Measurements from ENCODE around the gene HMGCR.
"Not testable (repeated sequence)": the region's sequence is repeated elsewhere in the genome, so short reads cannot be mapped to it uniquely, and the experiment has no call there.

HMGCR gene

DNA sequence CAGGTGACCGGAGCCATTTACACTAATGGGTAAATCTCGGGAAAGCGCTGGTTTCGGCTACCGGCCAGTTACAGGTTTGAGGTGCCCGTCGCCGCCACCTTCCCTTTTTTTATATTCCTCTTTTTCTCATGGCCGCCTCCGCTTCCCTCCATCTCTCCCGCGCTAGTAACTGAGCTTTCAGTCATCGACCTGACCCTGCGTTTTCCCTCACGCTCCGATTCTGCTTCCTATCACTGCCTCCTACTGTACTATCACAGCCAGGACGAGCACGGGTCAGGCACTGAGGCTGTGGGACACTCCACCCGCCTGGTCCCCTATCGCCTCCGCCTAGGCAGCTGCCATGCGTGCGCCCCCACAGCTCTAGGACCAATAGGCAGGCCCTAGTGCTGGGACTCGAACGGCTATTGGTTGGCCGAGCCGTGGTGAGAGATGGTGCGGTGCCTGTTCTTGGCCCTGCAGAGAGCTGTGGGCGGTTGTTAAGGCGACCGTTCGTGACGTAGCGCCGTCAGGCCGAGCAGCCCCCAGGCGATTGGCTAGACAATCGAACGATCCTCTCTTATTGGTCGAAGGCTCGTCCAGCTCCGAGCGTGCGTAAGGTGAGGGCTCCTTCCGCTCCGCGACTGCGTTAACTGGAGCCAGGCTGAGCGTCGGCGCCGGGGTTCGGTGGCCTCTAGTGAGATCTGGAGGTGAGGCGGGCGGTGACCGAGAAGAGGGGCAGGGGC, at the start of gene HMGCR:
Gene HMGCR, plus strand, starts transcription at position 606 of the 722 bp plus-strand sequence. CDS start 5,386 bp downstream, outside the sequence.
- H3K36me3 Mint-ChIP-seq (ENCODE audit: low read depth), result peaks cover 16% of the 10 kb centered on the region
- H3K4me1 Mint-ChIP-seq (ENCODE audit: low read depth), result peaks cover 43% of the 10 kb centered on the region
- intact Hi-C loops (cut with micrococcal nuclease), result loop anchor here (1.0 to 5.0 kb wide), 3 partner anchors 18 to 176 kb away; partner anchors contain the start of genes CERT1 and POLK
- no peak within 1 kb of the TSS for H3K27ac Mint-ChIP-seq
- no peaks in the 10 kb centered on the region for H3K27me3 Mint-ChIP-seq
- H3K9me3 Mint-ChIP-seq, result peaks cover 9% of the 10 kb centered on the region
- H3K4me3 Mint-ChIP-seq, result no peak within 1 kb of the TSS

DNA sequence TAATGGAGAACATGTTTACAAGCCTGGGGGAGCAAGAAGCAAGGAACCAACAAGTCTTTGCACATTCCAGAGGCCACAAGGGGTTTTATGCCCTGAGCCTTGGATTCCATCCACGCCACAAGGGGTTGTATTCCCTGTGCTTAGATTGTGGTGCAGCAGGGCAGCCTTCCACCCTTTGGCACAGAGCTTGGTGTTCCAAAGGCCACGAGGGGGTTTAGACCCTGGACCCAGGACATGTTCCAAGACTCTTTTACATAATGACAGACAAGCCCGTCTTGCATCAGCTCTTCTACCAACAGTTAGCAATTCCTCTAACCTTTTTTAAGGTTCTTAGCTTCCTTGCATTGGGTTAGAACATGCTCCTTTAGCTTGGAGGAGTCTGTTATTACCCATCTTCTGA, 45.2 kb upstream of the HMGCR start:
- H3K4me1 Mint-ChIP-seq (ENCODE audit: low read depth); H3K27ac Mint-ChIP-seq; H3K36me3 Mint-ChIP-seq (ENCODE audit: low read depth); H3K4me3 Mint-ChIP-seq; H3K27me3 Mint-ChIP-seq; intact Hi-C loops (cut with micrococcal nuclease): not testable (repeated sequence)
- H3K9me3 Mint-ChIP-seq, result peaks cover 26% of the 10 kb centered on the region

DNA sequence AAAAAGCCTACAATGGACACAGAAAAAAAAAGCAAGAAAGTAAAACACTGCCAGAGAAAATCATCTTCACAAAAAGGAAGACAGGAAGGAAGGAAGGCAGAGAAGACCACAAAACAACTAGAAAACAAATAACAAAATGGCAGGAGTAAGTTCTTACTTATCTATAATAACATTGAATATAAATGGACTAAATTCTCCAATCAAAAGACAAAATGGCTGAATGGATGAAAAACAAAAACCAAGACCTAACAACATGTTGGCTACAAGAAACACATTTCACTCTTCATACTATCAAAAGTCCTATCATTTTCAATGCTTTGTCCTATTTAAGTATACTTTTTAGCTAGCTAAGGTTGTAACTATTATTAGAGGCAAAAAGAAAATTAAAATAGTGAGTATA, 36.9 kb upstream of the HMGCR start:
- intact Hi-C loops (cut with micrococcal nuclease), result no loop called here
- no peaks in the 10 kb centered on the region for H3K27me3 Mint-ChIP-seq
- no peak overlapping the region for H3K27ac Mint-ChIP-seq
- peaks cover 2% of the 10 kb centered on the region for H3K4me1 Mint-ChIP-seq (ENCODE audit: low read depth)
- H3K4me3 Mint-ChIP-seq, result no peak overlapping the region
- H3K36me3 Mint-ChIP-seq (ENCODE audit: low read depth), result no peaks in the 10 kb centered on the region
- peaks cover 12% of the 10 kb centered on the region for H3K9me3 Mint-ChIP-seq

DNA sequence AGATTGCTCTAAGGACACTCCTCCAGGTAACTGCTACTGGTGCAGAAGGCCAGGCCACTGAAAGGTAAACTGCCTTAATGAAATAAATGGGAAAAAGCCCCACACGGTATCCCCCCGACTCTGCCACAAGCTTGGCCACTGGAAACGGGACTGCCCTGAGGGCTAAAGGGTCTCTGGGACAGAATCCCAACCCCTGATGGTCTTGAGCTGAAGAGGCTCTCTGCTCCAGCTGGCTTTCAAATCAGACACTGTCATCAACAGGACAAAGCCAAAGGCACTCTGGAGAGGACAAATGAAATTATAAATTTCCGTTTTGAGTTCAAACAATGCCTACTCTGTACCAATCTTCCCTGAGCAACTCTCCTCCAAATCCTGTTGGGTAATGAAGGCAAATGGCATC, 33.6 kb upstream of the HMGCR start:
- intact Hi-C loops (cut with micrococcal nuclease), result no loop called here
- H3K4me3 Mint-ChIP-seq, result no peak overlapping the region
- no peak overlapping the region for H3K27ac Mint-ChIP-seq
- H3K9me3 Mint-ChIP-seq, result peaks cover 10% of the 10 kb centered on the region
- no peaks in the 10 kb centered on the region for H3K27me3 Mint-ChIP-seq
- peaks cover 10% of the 10 kb centered on the region for H3K4me1 Mint-ChIP-seq (ENCODE audit: low read depth)
- no peaks in the 10 kb centered on the region for H3K36me3 Mint-ChIP-seq (ENCODE audit: low read depth)

DNA sequence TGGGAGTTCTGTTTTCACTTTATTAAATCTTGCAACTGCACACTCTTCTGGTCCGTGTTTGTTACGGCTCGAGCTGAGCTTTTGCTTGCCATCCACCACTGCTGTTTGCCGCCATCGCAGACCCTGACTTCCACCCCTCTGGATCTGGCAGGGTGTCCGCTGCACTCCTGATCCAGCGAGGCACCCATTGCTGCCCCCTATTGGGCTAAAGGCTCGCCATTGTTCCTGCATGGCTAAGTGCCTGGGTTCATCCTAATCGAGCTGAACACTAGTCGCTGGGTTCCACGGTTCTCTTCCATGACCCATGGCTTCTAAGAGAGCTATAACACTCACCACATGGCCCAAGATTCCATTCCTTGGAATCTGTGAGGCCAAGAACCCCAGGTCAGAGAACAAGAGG, 32.5 kb upstream of the HMGCR start:
- H3K27ac Mint-ChIP-seq; H3K27me3 Mint-ChIP-seq; H3K9me3 Mint-ChIP-seq; H3K36me3 Mint-ChIP-seq (ENCODE audit: low read depth); intact Hi-C loops (cut with micrococcal nuclease); H3K4me3 Mint-ChIP-seq; H3K4me1 Mint-ChIP-seq (ENCODE audit: low read depth): not testable (repeated sequence)

DNA sequence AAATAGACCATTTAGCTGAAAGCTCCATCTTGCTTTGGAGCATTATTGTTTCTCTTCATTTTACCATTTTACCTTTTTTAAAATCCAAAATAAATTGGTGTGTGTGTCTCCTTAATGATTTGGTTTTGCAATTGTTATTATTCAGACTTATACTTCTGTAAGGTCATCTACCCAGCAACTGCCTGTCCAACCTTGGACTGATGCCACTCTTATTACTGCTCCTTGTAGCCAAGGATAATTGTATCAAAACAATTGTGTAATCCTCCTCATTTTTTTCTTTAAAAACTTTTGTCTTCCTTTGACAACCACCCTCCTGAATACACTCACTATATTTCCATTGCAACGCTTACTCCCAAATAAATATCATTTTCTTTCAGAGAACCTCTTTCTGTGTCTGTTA, 30.3 kb upstream of the HMGCR start:
- intact Hi-C loops (cut with micrococcal nuclease), result no loop called here
- Mint-ChIP-seq H3K27ac (no peak overlapping the region), H3K4me3 (no peak overlapping the region), H3K4me1 (ENCODE audit: low read depth) (peaks cover 10% of the 10 kb centered on the region), H3K36me3 (ENCODE audit: low read depth) (no peaks in the 10 kb centered on the region), H3K9me3 (no peaks in the 10 kb centered on the region), H3K27me3 (peaks cover 4% of the 10 kb centered on the region)

DNA sequence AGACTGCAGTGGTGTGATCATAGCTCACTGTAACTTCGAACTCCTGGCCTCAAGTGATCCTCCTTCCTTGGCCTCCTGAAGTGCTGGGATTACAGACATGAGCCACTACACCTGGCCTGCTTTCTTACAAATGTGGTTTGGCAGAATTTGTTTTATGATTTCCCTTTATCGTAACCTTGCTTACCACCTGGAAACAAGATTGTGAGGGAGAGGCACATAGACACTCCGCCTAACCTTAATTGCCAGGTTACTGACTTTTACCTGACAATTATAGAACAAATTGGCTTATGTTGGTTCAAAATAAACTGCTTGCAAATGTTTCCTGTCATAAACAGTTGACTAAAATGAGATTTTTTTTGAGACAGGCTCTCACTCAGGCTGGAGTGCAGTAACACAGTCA, 26.8 kb upstream of the HMGCR start:
- H3K4me1 Mint-ChIP-seq (ENCODE audit: low read depth), result peaks cover 6% of the 10 kb centered on the region
- intact Hi-C loops (cut with micrococcal nuclease), result no loop called here
- H3K9me3 Mint-ChIP-seq, result no peaks in the 10 kb centered on the region
- no peak overlapping the region for H3K4me3 Mint-ChIP-seq
- H3K36me3 Mint-ChIP-seq (ENCODE audit: low read depth), result no peaks in the 10 kb centered on the region
- peaks cover 5% of the 10 kb centered on the region for H3K27me3 Mint-ChIP-seq
- no peak overlapping the region for H3K27ac Mint-ChIP-seq

DNA sequence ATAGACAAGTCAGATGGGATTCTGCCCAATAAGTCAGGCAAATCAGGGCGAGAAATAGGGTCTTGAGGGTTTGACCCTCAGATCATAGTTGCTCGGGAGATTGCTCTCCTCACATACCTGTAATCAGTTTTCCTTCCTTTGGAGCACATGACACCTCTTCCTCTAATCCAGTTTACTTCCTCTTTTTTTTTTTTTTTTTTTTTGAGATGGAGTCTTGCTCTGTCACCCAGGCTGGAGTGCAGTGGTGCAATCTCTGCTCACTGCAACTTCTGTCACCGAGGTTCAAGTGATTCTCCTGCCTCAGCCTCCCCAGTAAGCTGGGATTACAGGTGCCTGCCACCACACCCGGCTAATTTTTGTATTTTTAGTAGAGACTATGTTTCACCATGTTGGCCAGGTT, 17.9 kb upstream of the HMGCR start:
- H3K4me3 Mint-ChIP-seq; H3K36me3 Mint-ChIP-seq (ENCODE audit: low read depth): not testable (repeated sequence)
- peak overlapping the region; percentile 79 for H3K27ac Mint-ChIP-seq

DNA sequence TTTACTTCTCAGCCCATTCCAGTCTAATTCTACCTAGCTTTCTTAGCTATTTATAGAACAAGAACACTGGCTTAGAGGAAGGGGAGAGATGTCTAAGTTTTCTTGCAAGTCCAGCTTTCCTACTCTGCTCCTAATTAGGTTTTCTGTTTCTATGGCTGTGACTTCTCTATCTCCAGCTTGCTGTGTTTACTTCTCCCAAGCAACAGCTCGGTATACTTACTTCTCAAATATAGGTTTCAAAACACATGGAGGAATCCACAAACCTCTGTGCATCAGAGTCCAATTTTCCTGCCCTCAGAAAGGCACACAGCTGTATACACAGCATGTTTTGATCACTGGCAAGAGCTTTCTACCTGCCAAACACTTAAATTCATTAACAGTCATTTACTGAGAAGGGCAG, 17.4 kb upstream of the HMGCR start:
- Mint-ChIP-seq H3K36me3 (ENCODE audit: low read depth) (no peaks in the 10 kb centered on the region), H3K4me3 (peak overlapping the region; percentile 26), H3K9me3 (no peaks in the 10 kb centered on the region), H3K27me3 (no peaks in the 10 kb centered on the region), H3K4me1 (ENCODE audit: low read depth) (peaks cover 37% of the 10 kb centered on the region), H3K27ac (peak overlapping the region; percentile 79)
- intact Hi-C loops (cut with micrococcal nuclease), result loop anchor here (2.0 kb wide), 1 partner anchor 17 kb away; the partner anchor contains the start of gene HMGCR

More for the DNA sequence above, 17.9 kb upstream of the HMGCR start:
- H3K27me3 Mint-ChIP-seq, H3K9me3 Mint-ChIP-seq: not testable (repeated sequence)
- H3K4me1 Mint-ChIP-seq (ENCODE audit: low read depth), result peaks cover 32% of the 10 kb centered on the region
- intact Hi-C loops (cut with micrococcal nuclease), result loop anchor here (2.0 kb wide), 1 partner anchor 18 kb away; the partner anchor contains the start of gene HMGCR

DNA sequence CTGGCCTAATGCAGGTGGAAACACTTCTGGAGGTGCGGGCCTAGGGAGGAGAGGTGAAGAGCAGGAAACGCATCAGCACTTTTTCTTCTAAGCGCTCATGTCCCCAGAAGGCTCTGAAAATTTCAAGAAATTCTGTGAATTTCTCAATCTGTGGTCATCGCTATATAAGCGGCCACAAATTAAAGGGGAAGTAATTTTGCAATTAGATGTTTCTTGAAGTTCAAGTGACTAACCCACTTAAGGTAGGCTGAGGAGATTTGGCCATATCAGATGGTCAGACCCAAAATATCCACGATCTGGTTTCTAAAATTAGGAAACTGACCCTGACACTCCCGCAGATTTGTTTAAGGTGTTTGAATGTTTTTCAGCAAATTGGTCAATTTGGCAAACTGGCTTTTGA, 16.6 kb upstream of the HMGCR start:
- no peaks in the 10 kb centered on the region for H3K27me3 Mint-ChIP-seq
- peak overlapping the region; percentile 79 for H3K27ac Mint-ChIP-seq
- H3K4me1 Mint-ChIP-seq (ENCODE audit: low read depth), result peaks cover 44% of the 10 kb centered on the region
- no peaks in the 10 kb centered on the region for H3K9me3 Mint-ChIP-seq
- intact Hi-C loops (cut with micrococcal nuclease), result no loop called here
- no peaks in the 10 kb centered on the region for H3K36me3 Mint-ChIP-seq (ENCODE audit: low read depth)
- H3K4me3 Mint-ChIP-seq, result peak overlapping the region; percentile 26

DNA sequence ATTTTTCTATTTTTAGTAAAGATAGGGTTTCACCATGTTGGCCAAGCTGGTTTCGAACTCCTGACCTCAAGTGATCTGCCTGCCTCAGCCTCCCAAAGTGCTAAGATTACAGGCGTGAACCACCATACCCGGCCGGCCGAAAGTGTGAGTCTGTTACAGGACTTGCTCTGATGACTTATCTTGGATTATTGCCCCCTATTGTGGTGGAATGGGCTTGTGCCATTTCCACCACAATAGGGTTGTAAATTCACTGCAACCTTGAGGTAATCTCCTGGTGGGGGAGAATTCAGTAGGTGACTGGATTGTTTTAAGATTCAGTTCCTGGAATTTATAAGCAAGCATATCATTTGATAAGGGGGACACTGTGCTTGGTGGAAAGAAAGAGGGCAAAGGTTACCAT, 15.0 kb upstream of the HMGCR start:
- intact Hi-C loops (cut with micrococcal nuclease), result no loop called here
- H3K4me1 Mint-ChIP-seq (ENCODE audit: low read depth), result peaks cover 44% of the 10 kb centered on the region
- H3K9me3 Mint-ChIP-seq, result no peaks in the 10 kb centered on the region
- H3K36me3 Mint-ChIP-seq (ENCODE audit: low read depth), result no peaks in the 10 kb centered on the region
- no peak overlapping the region for H3K4me3 Mint-ChIP-seq
- H3K27me3 Mint-ChIP-seq, result no peaks in the 10 kb centered on the region
- peak overlapping the region; percentile 32 for H3K27ac Mint-ChIP-seq

DNA sequence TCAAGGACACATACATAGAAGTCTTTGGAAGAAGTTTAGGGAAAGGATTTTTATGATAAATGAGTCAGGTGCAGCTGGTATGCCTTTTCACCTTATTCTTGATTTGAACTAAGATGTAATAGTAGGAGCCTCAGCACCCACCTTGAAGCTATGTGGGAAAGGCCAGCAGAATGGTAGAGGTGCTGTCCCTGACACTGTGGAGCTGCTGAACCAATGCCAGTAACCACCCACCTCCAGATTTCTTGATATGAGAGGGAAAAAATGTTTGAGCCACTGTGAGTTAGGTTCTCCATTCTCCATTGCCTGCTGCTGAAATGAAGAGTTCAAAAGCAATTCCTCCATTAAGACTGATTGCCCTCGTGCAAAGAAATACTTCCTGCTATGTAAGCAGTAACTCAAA, 12.2 kb upstream of the HMGCR start:
- H3K4me1 Mint-ChIP-seq (ENCODE audit: low read depth), result peaks cover 33% of the 10 kb centered on the region
- peak overlapping the region; percentile 13 for H3K27ac Mint-ChIP-seq
- H3K27me3 Mint-ChIP-seq, result no peaks in the 10 kb centered on the region
- H3K4me3 Mint-ChIP-seq, result no peak overlapping the region
- intact Hi-C loops (cut with micrococcal nuclease), result no loop called here
- no peaks in the 10 kb centered on the region for H3K36me3 Mint-ChIP-seq (ENCODE audit: low read depth)
- no peaks in the 10 kb centered on the region for H3K9me3 Mint-ChIP-seq

DNA sequence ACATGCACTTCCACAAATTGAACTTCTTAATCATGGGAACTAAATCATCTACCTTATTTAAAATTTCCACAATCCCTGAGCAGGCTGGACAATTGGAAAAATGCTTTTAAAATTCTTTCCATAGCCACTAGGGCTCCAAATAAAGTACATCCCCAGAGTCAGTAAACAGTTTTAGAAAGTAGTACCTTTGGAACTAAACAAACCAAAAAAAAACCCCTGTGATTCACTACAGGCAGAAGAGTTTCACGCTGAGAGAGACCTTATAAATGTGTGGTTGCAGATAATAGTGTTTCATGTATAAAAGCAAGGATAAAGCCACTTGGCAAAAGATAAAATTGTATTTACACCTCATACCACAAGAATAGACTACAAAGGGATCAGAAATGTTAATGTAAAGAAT, 11.8 kb upstream of the HMGCR start:
- Mint-ChIP-seq H3K4me3 (no peak overlapping the region), H3K36me3 (ENCODE audit: low read depth) (no peaks in the 10 kb centered on the region), H3K27me3 (no peaks in the 10 kb centered on the region), H3K9me3 (no peaks in the 10 kb centered on the region), H3K4me1 (ENCODE audit: low read depth) (peaks cover 29% of the 10 kb centered on the region), H3K27ac (no peak overlapping the region)
- intact Hi-C loops (cut with micrococcal nuclease), result no loop called here

DNA sequence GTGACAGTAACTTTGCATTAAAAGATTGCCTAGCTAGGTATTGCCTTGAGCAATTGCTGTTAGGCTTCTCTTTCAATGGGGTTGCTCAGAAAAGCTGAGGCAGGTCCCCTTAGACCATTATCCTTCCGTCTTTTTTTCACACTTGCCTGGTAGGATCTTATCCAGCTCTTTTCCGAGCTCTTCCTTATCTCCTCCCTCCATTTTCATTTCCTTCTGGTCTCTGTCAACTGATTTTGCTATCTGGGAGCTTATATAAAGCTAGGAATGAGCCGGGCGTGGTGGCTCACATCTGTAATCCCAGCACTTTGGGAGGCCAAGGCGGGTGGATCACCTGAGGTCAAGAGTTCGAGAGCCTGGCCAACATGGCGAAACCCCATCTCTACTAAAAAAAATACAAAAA, 6.6 kb upstream of the HMGCR start:
- Mint-ChIP-seq H3K27ac (no peak overlapping the region), H3K4me1 (ENCODE audit: low read depth) (peaks cover 6% of the 10 kb centered on the region), H3K27me3 (no peaks in the 10 kb centered on the region), H3K36me3 (ENCODE audit: low read depth) (no peaks in the 10 kb centered on the region), H3K9me3 (peaks cover 9% of the 10 kb centered on the region), H3K4me3 (no peak overlapping the region)
- intact Hi-C loops (cut with micrococcal nuclease), result no loop called here

Data from dendritic cell treated with granulocyte-macrophage colony-stimulating factor and Interleukin-4, amounts not matched to agents 40 ng/mL and 50 ng/mL, for 4 days (primary cell).